SIG-M5 treated with dmso at 0.1 percent for 504 hours (cell line): Measurements from ENCODE around the gene EGLN1.

Source experiments
- DNase-seq: peaks from one replicate; lab custom pipeline; 2025; ENCODE audit not compliant: unreplicated experiment; lab: John Stamatoyannopoulos, UW

The EGLN1 gene

DNA sequence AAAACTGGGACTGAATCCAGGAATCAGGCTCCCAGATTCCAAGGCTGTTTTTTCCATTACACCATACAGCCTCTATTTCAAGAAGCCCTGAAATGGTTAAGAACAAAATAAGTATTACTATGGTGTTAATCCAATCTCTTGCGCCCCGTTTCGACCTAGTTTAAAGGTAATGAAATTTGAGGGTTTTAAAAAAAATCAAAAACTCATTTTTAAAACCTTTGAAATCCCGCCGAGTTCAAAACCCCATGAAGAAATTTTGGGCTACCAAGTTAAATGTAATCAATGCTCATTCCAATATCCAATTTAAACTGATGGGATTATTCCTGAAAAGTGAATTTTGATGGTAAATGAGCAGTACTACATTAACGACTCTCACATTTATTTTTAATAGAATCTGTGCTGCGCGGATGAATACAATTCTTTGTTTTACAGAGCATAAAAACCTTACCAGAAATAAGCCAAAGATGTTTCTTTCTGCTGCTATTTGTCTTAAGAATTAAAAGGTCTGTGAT, 767 bp upstream of the EGLN1 start:
- no peak for DNase-seq

DNA sequence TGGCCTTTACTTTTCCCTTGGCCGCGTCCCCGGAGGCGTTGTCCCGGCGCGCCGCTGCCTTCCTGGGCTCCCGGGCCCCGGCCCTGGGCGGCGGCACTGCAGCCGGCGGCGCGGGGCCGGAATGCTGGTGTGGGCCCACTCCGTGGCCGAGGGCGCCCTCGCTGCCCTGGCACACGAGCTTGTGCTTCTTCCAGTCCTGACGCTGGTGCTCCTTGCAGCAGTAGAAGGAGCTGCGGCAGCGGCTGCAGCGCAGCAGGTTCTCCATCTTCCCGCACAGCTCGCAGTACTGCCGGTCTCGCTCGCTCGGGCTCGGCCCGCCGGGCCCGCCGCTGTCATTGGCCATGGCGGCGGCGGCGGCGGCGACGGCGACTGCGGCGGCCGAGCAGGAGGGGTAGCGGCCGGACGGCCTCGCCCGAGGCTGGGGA, 529 bp downstream of the EGLN1 start:
- peak; percentile 43 for DNase-seq

DNA sequence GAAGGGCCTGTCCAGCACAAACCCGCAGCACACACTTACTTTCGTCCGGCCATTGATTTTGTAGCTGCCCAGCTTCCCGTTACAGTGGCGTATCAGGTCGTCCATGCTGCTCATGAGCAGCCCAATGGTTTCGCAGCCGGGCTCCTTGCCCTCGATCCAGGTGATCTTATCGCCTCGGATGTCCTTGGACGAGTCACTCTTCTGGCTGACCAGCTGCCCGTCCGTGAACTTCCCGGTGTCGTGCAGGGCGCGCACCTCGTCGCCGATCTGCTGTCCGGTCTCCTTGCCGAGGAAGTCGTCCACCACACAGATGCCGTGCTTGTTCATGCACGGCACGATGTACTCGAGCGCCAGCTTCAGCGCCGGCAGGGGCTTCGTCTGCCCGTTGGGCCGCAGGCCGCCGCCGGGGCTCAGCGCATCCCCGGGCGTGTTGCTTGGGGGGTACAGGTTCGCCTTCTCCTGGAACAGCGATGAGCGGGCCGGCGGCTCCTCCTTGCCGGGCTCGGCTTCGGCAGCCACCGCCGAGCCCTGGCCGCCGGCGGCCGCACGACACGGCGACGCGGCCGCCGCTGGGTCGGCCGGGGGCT, 1.0 kb downstream of the EGLN1 start:
- peak; percentile 64 for DNase-seq

DNA sequence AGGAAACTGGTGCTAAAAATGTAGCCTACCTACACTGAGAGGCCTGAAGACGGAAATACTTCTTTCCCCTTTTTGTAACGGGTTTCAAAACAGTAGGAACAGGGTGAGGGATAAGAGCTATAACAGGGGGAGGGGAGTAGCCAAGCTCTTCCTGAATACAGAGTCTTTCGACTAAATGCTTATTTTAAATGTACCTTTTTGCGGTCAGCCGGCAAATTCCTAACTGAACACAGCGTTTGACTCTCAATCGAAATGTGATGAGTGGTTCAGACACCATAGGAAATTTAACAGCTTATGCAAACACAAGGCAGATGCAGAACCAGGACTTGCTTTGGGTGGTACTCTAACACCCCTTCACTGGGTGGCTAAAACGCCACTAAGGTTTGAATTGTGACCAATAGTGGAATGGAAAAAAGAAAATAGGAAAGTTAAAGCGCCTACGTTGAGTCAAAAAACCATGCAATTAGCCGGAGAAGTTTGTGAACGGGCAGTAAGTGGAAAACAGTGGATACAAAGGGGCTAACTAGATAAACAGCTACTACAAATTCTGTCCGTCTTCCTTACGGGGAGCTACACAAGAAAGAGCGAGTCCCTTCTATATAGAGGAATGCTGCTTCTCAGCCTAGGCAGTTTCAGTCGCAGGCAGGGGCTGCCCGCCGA, 1.7 kb downstream of the EGLN1 start:
- DNase-seq: peak; percentile 85

DNA sequence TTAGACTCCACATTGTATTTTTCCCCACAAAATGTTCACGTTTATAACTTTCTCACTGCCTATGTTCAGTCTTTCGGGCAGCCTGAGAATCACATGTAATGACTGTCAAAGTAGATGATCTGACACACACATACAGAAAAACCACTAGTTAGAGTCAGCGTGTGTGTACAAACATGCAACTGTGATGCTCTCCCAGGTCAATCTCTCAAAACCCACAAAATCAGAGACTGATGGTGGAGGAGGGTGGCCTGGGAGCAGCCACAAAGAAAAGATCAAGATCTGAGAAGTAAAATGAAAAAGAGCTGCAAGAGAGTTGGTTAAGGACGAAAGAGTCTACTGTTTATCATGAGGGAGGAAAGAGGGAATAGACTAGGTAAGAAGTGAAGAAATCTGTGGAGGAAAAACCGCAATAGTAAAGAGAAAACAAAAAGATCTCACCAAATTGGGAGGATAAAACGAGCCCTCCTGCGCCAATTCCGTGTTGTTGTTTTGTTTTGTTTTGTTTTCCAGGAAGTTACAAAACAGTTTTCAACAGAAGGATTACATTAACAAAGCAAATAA, 2.3 kb downstream of the EGLN1 start:
- DNase-seq: no peak

DNA sequence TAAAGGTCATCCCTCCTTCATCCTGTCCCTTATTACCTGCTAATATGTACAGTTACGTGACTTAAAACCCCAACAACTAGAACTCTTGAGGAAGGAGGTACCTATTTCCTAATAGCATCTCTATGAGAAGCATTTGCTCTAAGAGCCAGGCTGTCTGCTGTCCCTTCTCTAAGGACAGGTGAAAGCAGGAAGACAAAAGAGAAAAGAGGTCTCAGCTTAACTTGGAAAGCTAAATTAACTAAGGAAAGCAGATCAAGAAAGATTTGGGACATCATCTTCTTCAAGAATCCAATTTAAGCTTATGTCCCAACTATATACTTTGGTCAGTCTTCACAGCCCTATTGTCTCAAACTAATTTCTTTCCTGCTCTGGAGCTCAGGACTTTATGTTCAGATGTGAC, 2.9 kb downstream of the EGLN1 start:
- DNase-seq: no peak

DNA sequence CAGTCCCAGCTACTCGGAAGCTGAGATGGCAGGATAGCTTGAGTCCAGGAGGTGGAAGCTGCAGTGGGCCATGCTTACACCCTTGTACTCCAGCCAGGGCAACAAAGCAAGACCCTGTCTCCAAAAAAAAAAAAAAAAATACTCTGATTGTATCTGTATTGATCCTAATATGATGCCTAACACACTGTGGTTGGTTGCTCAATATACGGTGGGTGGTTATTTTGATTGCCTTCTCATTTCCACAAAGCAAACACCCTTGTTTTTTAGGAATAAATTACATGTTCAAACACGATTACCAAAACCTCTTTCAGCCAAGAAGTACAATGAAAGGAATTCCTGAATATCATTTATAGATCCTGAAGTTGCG, 3.4 kb downstream of the EGLN1 start:
- no peak for DNase-seq

DNA sequence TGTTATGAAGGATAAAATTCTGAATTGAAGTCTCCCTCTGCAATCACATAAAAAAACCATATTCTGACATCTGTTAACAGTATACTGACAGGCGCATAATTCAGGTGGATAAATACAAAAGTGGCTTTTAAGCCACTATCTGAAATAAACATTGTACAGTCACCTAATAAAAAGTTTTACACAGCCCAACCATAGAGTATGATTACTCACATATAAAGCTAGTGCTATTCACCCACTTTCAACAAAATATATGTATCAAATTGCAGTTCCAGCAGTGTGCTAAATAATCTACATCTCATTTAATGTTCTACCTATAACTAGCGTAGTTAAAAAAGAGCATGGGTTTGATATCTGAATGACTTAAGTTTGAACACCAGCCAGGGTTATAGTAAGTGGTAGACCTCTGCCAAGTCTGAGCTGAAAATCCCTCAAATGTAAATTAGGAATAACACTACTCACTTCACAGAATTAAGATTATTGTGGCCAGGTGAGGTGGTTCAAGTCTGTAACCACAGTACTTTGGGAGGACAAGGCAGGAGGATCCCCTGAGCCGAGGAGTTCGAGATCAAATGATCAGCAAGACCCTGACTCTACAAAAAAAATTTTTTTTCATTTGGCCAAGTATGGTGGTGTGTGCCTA, 3.9 kb downstream of the EGLN1 start:
- no peak for DNase-seq

DNA sequence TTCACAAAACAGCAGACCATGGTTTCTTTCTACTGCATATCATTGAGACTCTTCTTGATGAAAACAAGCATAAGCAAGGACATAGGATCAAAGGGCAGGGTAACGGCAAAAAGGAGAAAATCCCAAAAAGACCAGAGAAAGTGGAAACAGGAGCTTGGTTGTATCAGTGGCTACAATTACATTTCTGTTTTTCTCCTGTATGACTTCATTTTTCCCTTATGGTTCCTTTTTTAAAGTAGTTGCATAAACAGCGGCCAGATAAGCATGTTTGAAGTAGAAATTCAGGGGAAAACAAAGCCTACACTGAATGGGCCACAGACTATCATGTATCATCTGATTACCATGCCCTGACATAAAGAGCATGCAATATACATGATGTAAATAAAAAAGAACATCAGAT, 4.6 kb downstream of the EGLN1 start:
- DNase-seq: no peak

DNA sequence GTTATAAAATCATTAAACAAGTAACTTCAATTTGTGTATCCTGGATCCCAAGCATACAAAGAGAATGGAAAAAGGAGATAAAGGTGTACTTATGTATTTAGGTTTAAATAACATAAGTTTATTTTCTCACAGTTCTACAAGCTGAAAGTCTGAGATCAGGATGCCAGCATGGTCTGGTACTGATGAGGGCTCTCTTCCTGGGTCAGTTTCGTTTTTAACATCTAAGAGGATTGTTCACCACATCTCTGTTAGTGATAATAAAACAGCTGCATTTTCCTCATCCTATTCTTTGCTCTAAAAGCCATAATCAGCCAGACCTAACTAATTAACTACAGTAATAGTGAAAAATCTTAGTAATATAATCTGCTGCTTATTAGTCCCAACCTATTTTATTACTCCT, 5.2 kb downstream of the EGLN1 start:
- no peak for DNase-seq

DNA sequence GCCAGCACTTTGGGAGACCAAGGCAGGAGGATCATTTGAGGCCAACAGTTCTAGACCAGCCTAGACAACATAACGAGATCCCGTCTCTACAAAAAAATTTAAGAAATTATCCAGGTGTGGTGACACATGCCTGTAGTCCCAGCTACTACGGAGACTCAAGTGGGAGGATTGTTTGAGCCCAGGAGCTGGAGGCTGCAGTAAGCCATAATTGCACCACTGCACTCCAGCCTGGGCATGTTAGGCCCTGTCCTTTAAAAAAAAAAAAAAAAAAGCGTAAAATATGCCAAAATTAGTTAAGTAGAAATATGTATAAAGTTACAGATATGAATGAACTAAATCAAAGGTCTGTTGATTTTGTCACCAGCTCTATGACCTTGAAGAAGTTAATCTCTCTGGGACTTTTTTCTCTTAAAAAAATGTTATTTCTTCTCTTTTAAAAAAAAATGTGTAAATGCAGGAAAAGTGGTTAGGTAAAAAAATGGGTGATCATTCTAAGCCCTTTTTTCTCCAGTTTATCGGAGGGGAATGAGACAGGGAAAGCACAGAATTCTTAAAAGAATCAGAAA, 7.0 kb downstream of the EGLN1 start:
- no peak for DNase-seq

DNA sequence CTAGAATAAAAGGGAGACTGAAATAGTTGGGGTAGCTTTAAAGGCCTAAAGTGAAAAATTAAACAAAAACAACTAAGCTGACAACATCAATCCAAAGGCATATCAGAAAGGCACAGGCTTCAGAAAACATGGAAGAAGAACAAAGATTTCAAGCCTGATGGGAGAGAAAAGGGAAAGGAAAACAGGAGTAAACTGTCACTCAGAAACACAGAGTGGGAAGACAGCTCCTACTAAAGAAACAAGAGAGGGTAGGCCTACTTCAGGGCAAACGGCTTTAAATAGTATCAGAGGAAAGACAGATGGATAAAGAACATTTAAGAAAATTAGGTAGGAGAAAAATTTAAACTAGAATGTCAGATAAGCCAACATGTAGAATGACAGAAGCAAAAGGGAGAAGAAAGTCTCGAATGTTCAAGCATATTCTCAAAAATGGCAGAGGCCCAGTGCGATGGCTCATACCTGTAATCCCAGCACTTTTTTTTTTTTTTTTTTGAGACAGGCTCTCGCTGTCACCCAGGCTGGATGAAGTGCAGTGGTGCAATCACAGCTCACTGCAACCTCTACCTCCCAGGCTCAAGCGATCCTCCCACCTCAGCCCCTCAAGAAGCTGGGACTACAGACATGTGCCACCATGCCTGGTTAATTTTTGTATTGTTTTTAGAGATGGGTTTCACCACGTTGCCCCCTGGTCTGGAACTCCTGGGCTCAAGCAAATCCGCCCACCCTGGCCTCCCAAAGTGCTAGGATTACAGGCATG, 7.6 kb downstream of the EGLN1 start:
- DNase-seq: no peak

DNA sequence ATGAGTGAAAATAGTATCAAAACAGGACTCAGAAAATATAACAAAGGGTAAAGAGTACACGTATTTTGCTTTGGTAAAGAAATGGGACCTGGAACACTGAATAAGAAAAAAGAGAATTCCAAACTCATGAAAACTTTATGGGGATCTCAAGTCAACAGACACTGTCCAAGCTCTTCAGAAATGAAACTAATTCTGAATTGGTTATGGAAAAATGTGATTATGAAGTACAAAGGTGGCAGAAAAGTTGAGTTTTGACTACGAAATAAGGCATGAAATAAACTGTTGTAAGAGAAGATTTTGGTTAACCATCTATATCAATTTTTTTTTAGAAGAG, 8.4 kb downstream of the EGLN1 start:
- no peak for DNase-seq

DNA sequence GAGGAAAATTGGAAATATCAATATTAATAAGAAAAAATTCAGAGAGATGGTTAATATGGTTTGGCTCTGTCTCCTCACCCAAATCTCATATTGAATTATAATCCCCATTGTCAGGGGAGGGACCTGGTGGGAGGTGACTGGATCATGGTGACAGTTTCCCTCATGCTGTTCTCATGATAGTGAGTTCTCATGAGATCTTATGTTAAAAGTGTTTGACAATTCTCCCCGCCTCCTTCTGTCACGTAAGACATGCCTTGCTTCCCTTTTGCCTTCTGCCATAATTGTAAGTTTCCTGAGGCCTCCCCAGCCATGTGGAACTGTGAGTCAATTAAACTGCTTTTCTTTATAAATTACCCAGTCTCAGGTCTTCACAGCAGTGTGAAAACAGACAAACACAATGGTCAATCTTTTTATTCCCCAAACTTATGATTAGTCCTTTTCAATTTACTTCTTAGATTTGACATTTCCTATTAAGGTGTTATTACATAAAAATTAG, 11.0 kb downstream of the EGLN1 start:
- no peak for DNase-seq

DNA sequence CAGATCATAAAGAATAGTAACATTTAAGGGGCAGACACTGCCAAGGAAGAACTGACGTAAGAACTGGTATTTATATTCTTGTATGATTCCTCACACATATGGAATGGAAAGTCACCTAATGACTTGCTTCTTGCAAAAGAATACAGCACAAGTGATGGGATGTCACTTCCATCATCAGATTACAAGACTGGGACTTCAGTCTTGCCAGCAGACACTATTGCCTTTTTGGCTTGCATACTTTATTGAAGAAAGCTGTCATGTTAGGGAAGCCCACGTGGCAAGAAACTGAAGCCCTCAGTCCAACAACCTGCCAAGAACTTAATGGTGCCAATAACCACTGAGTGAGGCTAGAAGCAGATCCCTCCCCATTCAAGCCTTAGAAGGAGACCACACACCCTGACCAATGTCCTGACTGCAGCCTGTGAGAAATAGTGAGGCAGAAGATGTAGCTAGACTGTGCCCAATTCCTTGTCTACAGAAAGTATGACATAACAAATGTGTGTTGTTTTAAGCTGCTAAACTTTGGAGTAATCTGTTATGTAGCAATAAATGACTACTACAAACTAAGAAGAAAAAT, 12.0 kb downstream of the EGLN1 start:
- DNase-seq: no peak

DNA sequence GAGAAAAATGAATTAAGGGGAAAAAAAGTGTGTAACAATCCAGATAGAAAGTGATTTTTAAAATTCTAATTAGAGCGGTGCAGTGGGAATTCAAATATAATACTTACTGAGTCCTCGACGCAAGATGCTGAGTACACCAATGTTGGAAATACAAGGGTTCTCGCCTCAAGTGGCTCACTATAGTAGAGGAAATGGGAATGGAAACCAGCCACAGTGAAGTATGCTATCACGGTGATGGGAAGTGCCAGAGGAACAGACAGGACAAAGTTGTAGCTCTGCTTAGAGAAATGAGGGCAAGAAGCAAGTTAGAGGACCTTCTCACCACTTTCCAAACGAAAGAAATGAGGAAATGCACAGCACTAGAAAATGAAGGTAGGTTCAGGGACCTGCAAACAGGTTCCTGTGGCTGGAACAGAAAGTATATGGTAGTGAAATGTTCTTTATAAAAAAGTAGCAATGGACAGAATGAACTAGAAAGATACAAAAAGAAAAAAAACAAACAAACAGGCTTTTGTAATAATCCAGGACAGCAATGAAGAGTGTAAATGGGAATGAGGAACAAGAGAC, 13.5 kb downstream of the EGLN1 start:
- DNase-seq: no peak

DNA sequence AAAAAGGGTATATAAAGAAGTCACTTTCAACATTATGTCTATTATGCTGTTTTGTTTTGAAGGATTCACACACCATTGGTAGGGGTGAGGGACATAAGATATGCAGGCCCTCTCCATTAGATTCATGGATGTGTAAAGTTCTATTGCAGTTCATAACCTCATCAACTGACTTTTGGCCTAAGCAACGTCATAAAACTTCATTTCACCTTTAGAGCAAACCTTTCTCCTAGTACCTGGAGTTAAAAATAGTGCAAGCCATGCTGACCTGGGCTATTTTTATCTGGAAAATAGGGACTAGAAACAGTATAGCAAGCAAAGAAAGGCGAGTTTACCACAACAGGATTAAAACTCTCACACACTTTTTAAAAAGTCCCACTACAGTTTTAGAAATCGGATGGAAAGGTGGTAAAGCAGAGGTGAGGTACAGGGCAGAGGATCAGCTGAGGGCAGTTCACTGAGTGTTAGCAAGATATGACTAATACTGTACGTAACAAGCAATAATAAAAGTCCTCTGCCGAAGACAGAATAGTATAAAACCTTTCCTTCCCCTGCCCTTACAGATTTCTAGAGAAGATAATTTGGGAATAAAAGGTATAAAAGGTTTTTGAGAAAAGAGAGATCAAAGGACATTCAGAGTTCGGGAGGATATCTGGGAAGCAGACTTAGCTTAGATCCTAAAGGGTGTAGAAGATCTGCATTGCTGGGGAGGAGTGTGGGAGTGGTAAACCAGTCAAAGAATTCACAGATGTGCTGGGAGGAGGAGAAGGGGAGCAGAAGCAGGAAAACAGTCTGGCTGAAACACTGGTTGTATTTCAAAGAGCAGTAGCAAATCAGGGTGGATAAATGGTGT, 14.3 kb downstream of the EGLN1 start:
- no peak for DNase-seq

DNA sequence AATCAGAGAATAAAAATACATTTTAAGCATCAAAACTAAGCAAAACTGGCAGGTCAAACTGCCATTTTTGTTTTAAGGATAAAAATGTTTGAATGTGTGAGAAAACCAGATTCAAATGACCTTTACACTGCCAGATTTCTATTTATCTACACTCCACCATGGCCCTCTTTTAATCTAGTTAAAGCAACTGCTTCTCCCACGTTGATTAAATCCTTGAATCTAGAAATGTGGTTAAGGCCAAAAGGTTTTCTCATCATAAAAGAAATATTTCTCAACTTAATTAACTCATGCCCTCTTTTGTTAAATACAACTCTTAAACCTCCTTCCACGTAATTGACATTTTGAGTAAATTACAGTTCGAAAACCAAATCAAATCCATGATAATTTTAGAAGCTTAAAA, 15.0 kb downstream of the EGLN1 start:
- no peak for DNase-seq

DNA sequence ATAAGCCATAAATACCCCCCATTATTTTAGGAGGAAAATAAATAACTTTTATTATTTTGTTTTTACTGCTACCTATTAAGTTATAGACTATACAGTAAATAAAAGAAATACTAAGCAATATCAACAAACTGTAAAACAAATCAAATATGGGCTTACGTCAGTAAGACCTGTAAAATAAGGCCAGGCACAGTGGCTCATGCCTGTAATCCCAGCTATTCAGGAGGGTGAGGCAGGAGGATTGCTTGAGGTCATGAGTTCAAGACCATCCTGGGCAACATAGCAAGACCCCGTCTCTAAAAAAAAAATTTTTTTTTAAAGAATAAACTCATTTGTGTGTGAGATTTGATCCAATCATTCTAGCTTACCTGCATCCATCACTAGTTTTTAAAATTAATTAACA, 17.8 kb downstream of the EGLN1 start:
- no peak for DNase-seq

DNA sequence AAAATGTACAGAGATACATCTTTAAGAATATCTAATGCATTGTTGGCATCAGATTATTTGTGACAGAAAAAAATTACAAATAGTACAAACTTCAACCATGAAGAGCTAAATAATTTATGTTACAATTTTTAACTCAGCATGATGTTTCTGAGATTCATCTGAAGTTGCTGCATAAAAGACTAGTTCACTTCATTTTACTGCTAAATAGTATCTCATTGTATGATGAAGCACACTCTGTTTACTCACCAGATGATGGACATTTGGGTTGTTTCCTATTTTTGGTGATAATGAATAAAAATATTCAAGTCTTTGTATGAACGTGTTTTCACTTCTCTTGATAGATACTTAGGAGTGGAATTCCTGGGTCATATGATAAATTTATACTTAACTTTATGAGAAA, 20.6 kb downstream of the EGLN1 start:
- DNase-seq: no peak
